Measurements from ENCODE around the gene HOXA4. TPM values are rescaled to one million over a fixed set of nuclear protein-coding genes. Genes with fewer than 3 reads are reported as not detected.
A peak's percentile ranks its signal among the peaks of the same experiment; 100 is the strongest.

Gene HOXA4
- total RNA-seq, 4 donors from 2014 or later, result 0.56 to 2.1 (median 1.3) TPM

DNA sequence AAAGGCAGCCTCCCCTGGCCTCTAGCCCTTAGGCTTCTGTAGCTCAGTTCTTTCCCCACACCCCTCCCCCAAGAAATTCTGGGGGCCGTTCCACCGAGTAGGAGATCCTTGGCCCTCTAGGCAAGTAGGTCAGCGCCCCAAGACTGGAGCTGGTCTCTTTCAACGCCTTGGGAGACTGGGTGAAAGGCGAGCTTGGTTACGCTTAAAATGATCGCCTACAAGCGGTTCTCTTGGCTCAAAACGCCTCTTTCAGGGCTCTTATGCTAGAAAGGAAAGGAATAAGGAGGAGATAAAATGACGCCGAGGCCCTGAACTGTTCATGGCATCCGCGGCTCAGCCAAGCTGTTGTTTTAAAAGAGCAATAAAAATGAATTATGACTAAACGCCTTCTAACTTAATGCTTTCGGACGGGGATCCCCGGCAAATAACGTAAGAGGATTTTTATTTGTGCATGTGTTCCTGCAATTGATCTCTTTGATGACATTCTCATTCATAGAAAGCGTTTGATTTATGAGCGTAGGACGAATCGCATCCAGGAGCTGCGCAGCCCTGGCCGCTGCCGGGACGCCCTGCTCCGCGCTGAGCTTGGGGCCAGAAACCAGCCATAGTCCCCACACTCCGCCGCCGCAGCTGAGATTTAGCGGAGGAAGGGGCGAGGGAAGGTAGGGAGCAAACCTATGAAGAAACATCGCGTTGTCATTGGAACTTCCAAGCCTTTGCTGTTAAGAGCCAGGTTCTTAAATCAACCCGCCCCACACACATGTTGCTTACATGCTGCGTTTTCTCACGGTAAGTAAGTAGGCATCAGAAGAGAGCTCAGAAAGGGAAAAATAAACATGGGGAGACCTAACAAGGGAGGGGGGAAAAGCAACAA is 31.7 kb downstream of the HOXA4 start:
- TF ChIP-seq POLR2A (IDR thresholded peaks at IDR 0.05), result no peak
- TF ChIP-seq, protein P1, sequence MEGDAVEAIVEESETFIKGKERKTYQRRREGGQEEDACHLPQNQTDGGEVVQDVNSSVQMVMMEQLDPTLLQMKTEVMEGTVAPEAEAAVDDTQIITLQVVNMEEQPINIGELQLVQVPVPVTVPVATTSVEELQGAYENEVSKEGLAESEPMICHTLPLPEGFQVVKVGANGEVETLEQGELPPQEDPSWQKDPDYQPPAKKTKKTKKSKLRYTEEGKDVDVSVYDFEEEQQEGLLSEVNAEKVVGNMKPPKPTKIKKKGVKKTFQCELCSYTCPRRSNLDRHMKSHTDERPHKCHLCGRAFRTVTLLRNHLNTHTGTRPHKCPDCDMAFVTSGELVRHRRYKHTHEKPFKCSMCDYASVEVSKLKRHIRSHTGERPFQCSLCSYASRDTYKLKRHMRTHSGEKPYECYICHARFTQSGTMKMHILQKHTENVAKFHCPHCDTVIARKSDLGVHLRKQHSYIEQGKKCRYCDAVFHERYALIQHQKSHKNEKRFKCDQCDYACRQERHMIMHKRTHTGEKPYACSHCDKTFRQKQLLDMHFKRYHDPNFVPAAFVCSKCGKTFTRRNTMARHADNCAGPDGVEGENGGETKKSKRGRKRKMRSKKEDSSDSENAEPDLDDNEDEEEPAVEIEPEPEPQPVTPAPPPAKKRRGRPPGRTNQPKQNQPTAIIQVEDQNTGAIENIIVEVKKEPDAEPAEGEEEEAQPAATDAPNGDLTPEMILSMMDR (IDR thresholded peaks at IDR 0.05), result no peak
- WGBS, 2 donors, result 17 to 19% methylated on average over 37 to 38 of the region's 38 CpGs
- Histone ChIP-seq H3K36me3 (no peaks in the 10 kb centered on the region), H3K4me3 (replicated peaks in 1 of 3) (peak overlapping the region in 1 of 3 donors; percentile 45), H3K27ac (peak overlapping the region; percentile 38 to 74 (median 69)), H3K27me3 (peaks cover 48% of the 10 kb centered on the region), H3K9me3 (no peaks in the 10 kb centered on the region), H3K4me1 (peaks cover 11 to 18% of the 10 kb centered on the region in 2 donors)
- no peak for DNase-seq
- intact Hi-C loops (cut with DNase I), result no loop called here

DNA sequence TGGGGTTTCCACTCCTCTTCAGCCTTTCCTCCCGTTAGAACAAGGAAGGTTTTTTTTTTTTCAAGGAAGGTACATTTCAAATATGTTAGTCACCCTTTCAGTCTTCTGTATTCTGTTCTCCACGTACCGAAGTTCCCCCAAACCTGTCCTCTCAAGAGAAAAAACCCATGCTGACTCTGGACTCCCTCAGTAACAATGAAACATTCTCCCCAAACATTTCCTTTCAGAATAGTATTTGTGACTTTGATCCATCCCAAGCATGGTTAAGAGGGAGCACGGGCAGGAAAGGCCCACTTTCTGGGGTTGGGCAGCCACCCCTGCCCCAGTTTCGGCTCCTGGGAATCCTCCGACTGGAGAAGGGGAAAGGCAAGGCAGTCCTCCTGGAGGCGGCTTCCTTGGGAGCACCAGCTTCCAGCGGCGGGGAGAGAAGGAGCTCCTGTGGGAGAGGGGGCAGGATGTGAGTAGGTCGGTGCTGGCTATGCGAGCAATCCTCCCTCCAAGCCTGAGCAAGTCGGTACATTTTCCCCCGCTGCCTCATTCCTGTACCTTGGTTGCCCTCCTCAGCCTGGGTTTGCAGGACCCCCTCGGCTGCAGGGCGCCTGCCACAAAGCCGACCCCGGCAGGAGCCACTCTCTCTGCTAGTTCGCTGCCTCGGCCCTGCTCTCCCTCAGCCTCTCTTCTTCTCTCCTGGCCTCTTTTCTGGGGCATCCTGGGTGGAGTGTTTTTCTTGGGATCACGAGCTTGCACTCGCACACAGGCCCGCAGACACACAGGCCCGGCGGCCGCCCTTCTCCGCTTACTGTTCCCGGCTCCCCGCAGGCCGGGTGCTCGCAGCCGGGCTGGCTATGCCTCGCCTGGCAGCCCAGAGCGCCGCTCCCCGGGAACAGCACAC is 32.6 kb downstream of the HOXA4 start:
- H3K4me3 ChIP-seq (replicated peaks in 1 of 3), result peak overlapping the region in 1 of 3 donors; percentile 45
- peaks cover 11 to 18% of the 10 kb centered on the region in 2 donors for H3K4me1 ChIP-seq
- no peak for DNase-seq
- intact Hi-C loops (cut with DNase I), result no loop called here
- no peaks in the 10 kb centered on the region for H3K36me3 ChIP-seq
- H3K27me3 ChIP-seq, result peaks cover 39% of the 10 kb centered on the region
- H3K27ac ChIP-seq, result peak overlapping the region; percentile 38 to 74 (median 69)
- no peak for TF ChIP-seq POLR2A (IDR thresholded peaks at IDR 0.05)
- TF ChIP-seq, protein P1 (IDR thresholded peaks at IDR 0.05), result no peak
- no peaks in the 10 kb centered on the region for H3K9me3 ChIP-seq
- WGBS, 2 donors, result 7 to 15% methylated on average over 28 to 34 of the region's 35 CpGs

GRCh38 chr7:27096768-27097514 is 33.6 kb downstream of the HOXA4 start:
- WGBS, 2 donors, result 3 to 5% methylated on average over 37 to 38 of the region's 41 CpGs
- intact Hi-C loops (cut with DNase I), result no loop called here
- H3K27me3 ChIP-seq, result peaks cover 32% of the 10 kb centered on the region

DNA sequence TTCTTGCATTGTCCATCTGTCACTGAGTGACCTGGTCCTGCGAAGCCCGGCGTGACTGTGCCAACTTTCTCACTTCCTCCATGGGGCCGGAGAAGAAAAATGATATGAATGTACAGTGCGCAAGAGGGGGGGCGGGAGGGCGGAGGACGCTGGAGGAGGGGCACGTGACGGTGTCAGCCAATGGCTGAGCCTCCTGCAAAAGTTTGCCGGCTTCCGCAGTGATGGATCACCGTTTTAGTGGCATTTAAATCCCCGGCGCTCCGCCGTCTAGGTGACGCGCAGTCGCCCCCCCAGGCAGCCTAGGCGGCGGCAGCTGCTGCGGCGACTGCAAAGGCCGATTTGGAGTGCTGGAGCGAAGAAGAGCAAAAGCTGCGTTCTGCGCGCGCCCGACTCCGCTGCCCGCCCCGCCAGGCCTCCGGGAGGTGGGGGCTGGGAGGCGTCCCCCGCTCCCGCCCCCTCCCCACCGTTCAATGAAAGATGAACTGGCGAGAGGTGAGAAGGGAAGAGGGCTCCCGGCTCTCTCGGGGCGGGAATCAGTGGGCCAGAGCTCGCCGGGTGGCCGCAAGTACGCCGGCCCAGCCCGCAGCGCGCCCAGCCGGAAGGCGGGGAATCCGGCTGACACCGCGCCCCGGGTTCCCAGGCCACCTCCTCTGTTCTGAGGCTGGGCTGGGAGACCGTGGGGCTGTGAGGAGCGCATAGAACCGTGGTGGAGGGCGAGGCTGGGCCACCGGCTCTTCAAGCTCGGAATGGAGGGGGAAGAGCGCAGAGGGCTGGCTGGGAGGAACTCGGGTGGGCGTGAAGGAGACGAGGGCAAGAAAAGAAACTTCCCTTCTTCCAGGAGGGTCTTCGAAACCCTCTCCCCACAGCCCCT is 34.4 kb downstream of the HOXA4 start, which contains the start of gene HOXA1:
Gene HOXA1, minus strand, starts transcription at position 104 of the 871 bp plus-strand sequence. Its CDS starts 88 bp downstream, at position 16.
- WGBS, 2 donors, result 2 to 4% methylated on average over 27 to 43 of the region's 68 CpGs
- DNase-seq, result peak; percentile 31 to 36

More at GRCh38 chr7:27096768-27097514, 33.6 kb downstream of the HOXA4 start:
- H3K36me3 ChIP-seq, result no peaks in the 10 kb centered on the region
- peak overlapping the region; percentile 51 to 74 (median 69) for H3K27ac ChIP-seq
- H3K4me3 ChIP-seq (replicated peaks in 1 of 3), result peak overlapping the region in 2 of 3 donors; percentile 26 to 45
- peaks cover 11 to 18% of the 10 kb centered on the region in 2 donors for H3K4me1 ChIP-seq
- TF ChIP-seq POLR2A (IDR thresholded peaks at IDR 0.05), result no peak
- TF ChIP-seq, protein P1 (IDR thresholded peaks at IDR 0.05), result no peak
- no peak for DNase-seq
- H3K9me3 ChIP-seq, result no peaks in the 10 kb centered on the region

More for the DNA sequence above, 34.4 kb downstream of the HOXA4 start, which contains the start of gene HOXA1:
- Histone ChIP-seq H3K9me3 (no peaks in the 10 kb centered on the region), H3K4me3 (replicated peaks in 1 of 3) (peak within 1 kb of the TSS in 2 of 3 donors; percentile 26 to 45), H3K27ac (peak within 1 kb of the TSS; percentile 51 to 74 (median 69)), H3K36me3 (no peaks in the 10 kb centered on the region), H3K27me3 (peaks cover 25% of the 10 kb centered on the region), H3K4me1 (peaks cover 11 to 18% of the 10 kb centered on the region in 2 donors)
- intact Hi-C loops (cut with DNase I), result no loop called here
- TF ChIP-seq POLR2A (IDR thresholded peaks at IDR 0.05), result peak in 1 of 2 donors; percentile 43
- TF ChIP-seq, protein P1 (IDR thresholded peaks at IDR 0.05), result no peak
